Endodermal cell (in vitro differentiated cells): ENCODE measurements around the gene ZMIZ1. TPM values are rescaled to one million over a fixed set of nuclear protein-coding genes. Genes with fewer than 3 reads are reported as not detected.

Experiments used
- DNase-seq: peaks from one replicate; pipeline ENCODE4 v3.0.0-alpha.2; 2017
- H3K27ac ChIP-seq: 2 replicates; pipeline ENCODE4 v1.5.1; 2013; ENCODE audit warnings: mild to moderate bottlenecking, low read depth, low read length, moderate library complexity
- H3K27me3 ChIP-seq: 2 replicates; pipeline ENCODE4 v1.6.1; 2013; ENCODE audit warnings: mild to moderate bottlenecking, low read length, moderate library complexity; ENCODE audit not compliant: insufficient read depth, control insufficient read depth, poor library complexity, severe bottlenecking
- H3K36me3 ChIP-seq: 2 replicates; pipeline ENCODE4 v1.7.0; 2013; ENCODE audit warnings: mild to moderate bottlenecking, low read length, moderate library complexity; ENCODE audit not compliant: control insufficient read depth, insufficient read depth
- H3K4me1 ChIP-seq: one replicate; pipeline ENCODE4 v1.7.0; 2013; ENCODE audit warnings: low read length; ENCODE audit not compliant: control insufficient read depth, insufficient read depth
- H3K4me3 ChIP-seq: 2 replicates; pipeline ENCODE4 v1.5.1; 2013; ENCODE audit warnings: mild to moderate bottlenecking, low read length, moderate library complexity
- H3K9ac ChIP-seq: 2 replicates; pipeline ENCODE4 v1.6.1; 2013; ENCODE audit warnings: mild to moderate bottlenecking, low read length, moderate library complexity; ENCODE audit not compliant: poor library complexity, severe bottlenecking; ENCODE audit errors: extremely low read depth
- H3K9me3 ChIP-seq: 2 replicates; pipeline ENCODE4 v1.6.1; 2013; ENCODE audit warnings: mild to moderate bottlenecking, low read length, moderate library complexity; ENCODE audit not compliant: control insufficient read depth
- H3K27ac Mint-ChIP-seq: 2 replicates; pipeline ENCODE4 v1.8.0; 2020; ENCODE audit warnings: mixed read lengths
- H3K27me3 Mint-ChIP-seq: 2 replicates; pipeline ENCODE4 v1.8.0; 2021; ENCODE audit warnings: mild to moderate bottlenecking, mixed read lengths; ENCODE audit not compliant: insufficient read depth
- H3K36me3 Mint-ChIP-seq: 2 replicates; pipeline ENCODE4 v1.8.0; 2020; ENCODE audit warnings: low read depth, mixed read lengths
- H3K4me1 Mint-ChIP-seq: 2 replicates; pipeline ENCODE4 v1.8.0; 2020; ENCODE audit warnings: mixed read lengths
- H3K4me3 Mint-ChIP-seq: 2 replicates; pipeline ENCODE4 v1.8.0; 2020; ENCODE audit warnings: mild to moderate bottlenecking, moderate library complexity, mixed read lengths
- H3K9me3 Mint-ChIP-seq: 2 replicates; pipeline ENCODE4 v1.8.0; 2020; ENCODE audit warnings: mild to moderate bottlenecking, mixed read lengths
- WGBS, 2 experiments: methylation state at CpG; one replicate each; pipeline versions ENCODE4 v1.1.5 to v1.1.7; 2013; ENCODE audit warnings: missing lambda C conversion rate in 2 of 2, mixed read lengths in 1 of 2; ENCODE audit not compliant: insufficient coverage in 1 of 2, insufficient read length in 1 of 2; 5-methylcytosine and 5-hydroxymethylcytosine counted together
- total RNA-seq, 2 donors: library from RNA; stranded (reverse); fragmentation: NEBNext Ultra II Directional in 1 of 2; extraction: Animal tissue kit (Norgen Biotek cat#: 25700) in 1 of 2; gene quantifications; 2 replicates in 1 of 2; 3 replicates in 1 of 2; pipeline ENCODE4 v1.2.1, GENCODE V29; 2021
- TF ChIP-seq, protein P1 (sequence below): fragments of 200-600 bp; sonication (generic); conservative IDR thresholded peaks from 2 replicates; pipeline ENCODE4 v1.5.0; 2021; ENCODE audit warnings: antibody characterized with exemption, mild to moderate bottlenecking

Gene ZMIZ1
- total RNA-seq, 2 donors from 2014 or later = 65.3 to 67.5 TPM

DNA sequence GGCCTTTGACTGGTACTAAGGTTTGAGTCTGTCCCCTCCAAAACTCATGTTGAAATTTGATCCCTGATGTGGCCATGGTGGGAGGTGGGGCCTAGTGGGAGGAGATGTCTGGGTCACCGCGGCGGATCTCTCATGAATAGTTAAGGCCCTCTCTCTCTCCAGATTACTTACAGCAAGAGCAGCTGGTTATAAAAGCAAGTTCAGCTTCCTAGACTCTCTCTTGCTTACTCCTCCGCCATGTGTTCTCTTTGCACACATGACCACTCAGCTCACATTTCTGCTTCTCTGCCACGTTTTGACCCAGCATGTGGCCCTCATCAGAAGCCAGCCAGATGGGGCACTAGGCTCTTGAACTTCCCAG lies 29.9 kb upstream of the ZMIZ1 start:
- H3K4me3 Mint-ChIP-seq = no peak overlapping the region
- TF ChIP-seq, protein P1, sequence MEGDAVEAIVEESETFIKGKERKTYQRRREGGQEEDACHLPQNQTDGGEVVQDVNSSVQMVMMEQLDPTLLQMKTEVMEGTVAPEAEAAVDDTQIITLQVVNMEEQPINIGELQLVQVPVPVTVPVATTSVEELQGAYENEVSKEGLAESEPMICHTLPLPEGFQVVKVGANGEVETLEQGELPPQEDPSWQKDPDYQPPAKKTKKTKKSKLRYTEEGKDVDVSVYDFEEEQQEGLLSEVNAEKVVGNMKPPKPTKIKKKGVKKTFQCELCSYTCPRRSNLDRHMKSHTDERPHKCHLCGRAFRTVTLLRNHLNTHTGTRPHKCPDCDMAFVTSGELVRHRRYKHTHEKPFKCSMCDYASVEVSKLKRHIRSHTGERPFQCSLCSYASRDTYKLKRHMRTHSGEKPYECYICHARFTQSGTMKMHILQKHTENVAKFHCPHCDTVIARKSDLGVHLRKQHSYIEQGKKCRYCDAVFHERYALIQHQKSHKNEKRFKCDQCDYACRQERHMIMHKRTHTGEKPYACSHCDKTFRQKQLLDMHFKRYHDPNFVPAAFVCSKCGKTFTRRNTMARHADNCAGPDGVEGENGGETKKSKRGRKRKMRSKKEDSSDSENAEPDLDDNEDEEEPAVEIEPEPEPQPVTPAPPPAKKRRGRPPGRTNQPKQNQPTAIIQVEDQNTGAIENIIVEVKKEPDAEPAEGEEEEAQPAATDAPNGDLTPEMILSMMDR = no peak
- Histone ChIP-seq H3K9ac (no peak overlapping the region), H3K27me3 (no peaks in the 10 kb centered on the region), H3K36me3 (no peaks in the 10 kb centered on the region), H3K4me1 (no peaks in the 10 kb centered on the region), H3K9me3 (no peaks in the 10 kb centered on the region), H3K27ac (peak overlapping the region; percentile 58), H3K4me3 (no peak overlapping the region)
- H3K36me3 Mint-ChIP-seq = no peaks in the 10 kb centered on the region
- no peak overlapping the region for H3K27ac Mint-ChIP-seq
- no peaks in the 10 kb centered on the region for H3K9me3 Mint-ChIP-seq
- peaks cover 13% of the 10 kb centered on the region for H3K27me3 Mint-ChIP-seq
- WGBS, 2 experiments = 20 to 45% methylated on average over 2 to 5 of the region's 5 CpGs
- peaks cover 15% of the 10 kb centered on the region for H3K4me1 Mint-ChIP-seq
- peak; percentile 89 for DNase-seq

DNA sequence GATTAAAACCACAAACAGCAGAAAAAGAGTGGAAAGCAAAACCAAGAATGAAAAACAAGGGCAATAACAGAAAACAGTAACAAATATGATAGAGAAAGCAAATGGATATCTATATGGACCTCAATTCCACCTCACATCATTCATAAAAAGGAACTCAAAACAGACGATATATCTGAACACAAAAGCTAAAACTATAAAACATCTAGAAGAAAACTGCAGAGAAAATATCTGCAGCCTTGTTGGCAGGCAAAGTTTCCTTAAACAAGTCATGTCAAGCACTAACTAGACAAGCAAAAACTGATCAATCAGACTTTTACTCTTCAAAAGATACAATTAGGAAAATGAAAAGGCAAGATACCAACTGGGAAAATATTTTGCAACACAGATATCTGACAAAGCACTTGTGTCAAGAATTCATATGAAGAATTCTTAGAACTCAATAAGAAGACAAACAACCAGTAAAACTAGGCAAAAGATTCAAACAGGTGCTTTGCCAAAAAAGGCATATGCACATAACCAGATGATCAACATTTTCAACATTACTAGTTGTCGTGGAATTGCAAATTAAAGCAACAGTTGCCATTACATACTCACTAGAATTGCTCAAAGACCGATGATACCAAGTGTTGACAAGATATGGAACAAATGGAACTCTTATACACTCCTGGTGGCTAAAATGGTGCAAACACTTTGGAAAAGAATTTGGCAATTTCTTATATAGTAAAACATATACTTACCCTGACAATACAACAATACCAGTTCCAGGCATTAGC lies 25.9 kb upstream of the ZMIZ1 start:
- no peak overlapping the region for H3K27ac ChIP-seq
- TF ChIP-seq, protein P1 = peak; percentile 17

DNA sequence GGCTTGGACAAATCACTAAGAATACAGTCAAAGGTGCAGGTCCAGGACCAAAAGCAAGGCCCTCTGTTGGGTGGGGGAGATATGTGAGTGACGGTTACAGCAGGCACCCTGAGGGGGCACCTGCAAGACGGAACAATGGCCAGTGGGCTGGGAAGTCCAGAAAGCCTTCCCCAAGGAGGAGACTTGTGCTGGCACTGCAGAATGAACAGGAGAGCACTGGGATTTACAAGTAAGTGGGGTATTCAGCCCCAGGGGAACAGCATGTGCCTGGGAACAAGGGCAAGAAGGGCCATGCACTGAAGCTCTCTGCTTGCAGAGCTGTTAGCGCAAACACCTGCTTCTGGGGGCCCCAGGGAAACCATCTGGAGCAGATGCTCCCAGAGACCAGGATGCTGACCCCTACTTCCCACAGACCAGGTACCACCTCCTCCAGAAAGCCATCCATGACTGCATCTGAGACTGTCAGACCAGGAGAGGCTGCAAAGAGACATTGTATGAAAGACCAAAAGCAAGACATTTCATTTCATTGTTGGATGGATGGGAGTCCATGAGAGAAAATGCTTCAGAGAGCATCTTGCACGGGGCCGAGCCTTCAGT lies 24.6 kb upstream of the ZMIZ1 start:
- WGBS, 2 experiments = 85 to 95% methylated on average over 4 to 5 of the region's 5 CpGs
- H3K4me3 ChIP-seq = no peak overlapping the region
- H3K27me3 ChIP-seq = no peaks in the 10 kb centered on the region
- H3K27me3 Mint-ChIP-seq = peaks cover 2% of the 10 kb centered on the region
- H3K36me3 Mint-ChIP-seq = no peaks in the 10 kb centered on the region
- peaks cover 18% of the 10 kb centered on the region for H3K4me1 Mint-ChIP-seq
- no peak overlapping the region for H3K4me3 Mint-ChIP-seq
- peaks cover 10% of the 10 kb centered on the region for H3K4me1 ChIP-seq
- H3K36me3 ChIP-seq = no peaks in the 10 kb centered on the region
- DNase-seq = peak; percentile 22
- no peak overlapping the region for H3K27ac Mint-ChIP-seq
- H3K9ac ChIP-seq = no peak overlapping the region
- TF ChIP-seq, protein P1 = no peak
- no peaks in the 10 kb centered on the region for H3K9me3 ChIP-seq
- no peaks in the 10 kb centered on the region for H3K9me3 Mint-ChIP-seq
- no peak overlapping the region for H3K27ac ChIP-seq

More for the DNA sequence above, 25.9 kb upstream of the ZMIZ1 start:
- Mint-ChIP-seq H3K9me3 (no peaks in the 10 kb centered on the region), H3K36me3 (no peaks in the 10 kb centered on the region), H3K27ac (no peak overlapping the region), H3K4me1 (peaks cover 21% of the 10 kb centered on the region), H3K4me3 (no peak overlapping the region), H3K27me3 (peaks cover 2% of the 10 kb centered on the region)
- Histone ChIP-seq H3K9ac (no peak overlapping the region), H3K9me3 (no peaks in the 10 kb centered on the region), H3K27me3 (no peaks in the 10 kb centered on the region), H3K36me3 (no peaks in the 10 kb centered on the region), H3K4me3 (no peak overlapping the region), H3K4me1 (no peaks in the 10 kb centered on the region)
- 85 to 94% methylated on average over 3 of the region's 3 CpGs for WGBS, 2 experiments
- DNase-seq = no peak
